Activated CD4-positive, alpha-beta memory T cell treated with anti-CD3 and anti-CD28 coated beads, Interleukin-2, amount 10 ng/mL, durations not matched to agents 7 days and 5 days (primary cell): ENCODE data around the gene MSN. TPM values are rescaled to one million over a fixed set of nuclear protein-coding genes. Genes with fewer than 3 reads are reported as not detected.
"Not testable (repeated sequence)": the region's sequence is repeated elsewhere in the genome, so short reads cannot be mapped to it uniquely, and the experiment has no call there.

Source experiments
- CTCF ChIA-PET: fragments of 350-600 bp; sonication (Branson Sonifier 250); formaldehyde crosslinking; loops from one replicate; lab custom pipeline; 2021; ENCODE audit warnings: antibody characterized with exemption, inconsistent platforms; lab: Charles Lee
- POLR2A ChIA-PET: fragments of 350-600 bp; sonication (Branson Sonifier 250); formaldehyde crosslinking; loops from one replicate; lab custom pipeline; 2021; ENCODE audit warnings: antibody characterized with exemption; lab: Charles Lee
- DNase-seq: peaks from one replicate; pipeline ENCODE4 v3.0.0-alpha.2; 2020
- H3K27ac Mint-ChIP-seq: one replicate; pipeline ENCODE4 v1.8.0; 2021; ENCODE audit warnings: mild to moderate bottlenecking, mixed read lengths
- H3K27me3 Mint-ChIP-seq: one replicate; pipeline ENCODE4 v1.8.0; 2021; ENCODE audit warnings: mixed read lengths
- H3K36me3 Mint-ChIP-seq: one replicate; pipeline ENCODE4 v1.8.0; 2021; ENCODE audit warnings: low read depth, mixed read lengths
- H3K4me1 Mint-ChIP-seq: one replicate; pipeline ENCODE4 v1.8.0; 2021; ENCODE audit warnings: mixed read lengths
- H3K4me3 Mint-ChIP-seq: one replicate; pipeline ENCODE4 v1.8.0; 2021; ENCODE audit warnings: mild to moderate bottlenecking, mixed read lengths
- H3K9me3 Mint-ChIP-seq: one replicate; pipeline ENCODE4 v1.8.0; 2021; ENCODE audit warnings: mixed read lengths
- total RNA-seq, 2 experiments: library from RNA; stranded (reverse); gene quantifications; one replicate each; pipeline ENCODE4 v1.2.3, GENCODE V29; 2021

The MSN gene
- total RNA-seq: 100 to 1,000 TPM; 632 to 637 TPM

DNA sequence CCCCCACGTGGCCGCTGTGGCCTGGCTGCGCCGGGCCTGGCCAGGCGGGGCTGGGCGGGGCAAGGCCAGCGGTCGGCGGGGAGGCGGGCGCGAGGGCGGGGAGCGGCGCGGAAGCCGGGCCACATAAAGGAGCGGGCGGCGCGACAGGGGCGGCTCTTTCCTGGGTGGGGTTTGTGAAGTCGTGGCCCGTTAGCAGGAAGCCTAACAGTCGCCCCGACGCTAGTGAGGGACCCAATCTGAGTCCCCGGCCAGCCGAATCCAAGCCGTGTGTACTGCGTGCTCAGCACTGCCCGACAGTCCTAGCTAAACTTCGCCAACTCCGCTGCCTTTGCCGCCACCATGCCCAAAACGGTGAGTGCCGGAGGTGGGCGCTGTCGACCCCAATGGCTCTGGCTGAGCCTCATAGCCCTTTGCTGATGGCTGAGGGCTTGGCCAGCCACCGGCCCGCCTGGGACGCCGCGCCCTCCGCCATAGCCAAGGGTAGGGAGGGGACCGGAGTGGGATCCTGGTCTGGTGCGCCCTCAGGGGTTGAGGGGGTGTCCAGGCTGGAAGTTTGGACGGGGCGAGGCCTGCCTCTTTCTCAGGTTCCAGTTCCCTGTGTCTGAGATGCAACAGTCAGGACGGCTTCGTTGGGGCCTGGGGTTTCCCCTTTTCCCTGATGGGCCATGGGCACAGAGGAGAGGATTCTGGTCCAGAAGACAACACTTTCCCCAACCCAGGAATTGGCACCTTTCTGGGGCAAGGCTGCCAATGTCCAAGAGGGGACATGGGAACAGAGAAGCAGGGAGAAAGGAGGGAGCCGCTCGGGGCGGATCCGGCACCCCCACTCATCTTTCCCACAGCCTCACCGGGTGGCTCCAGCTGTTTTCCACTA is at the start of gene MSN:
TSS of gene MSN (plus strand) at position 152 of the 874 bp plus-strand sequence. CDS start at position 340, 188 bp downstream.
- ChIA-PET CTCF (interaction anchor here (0.9 to 1.3 kb wide), 5 partner anchors 29 to 252 kb away, joined by 3 to 6 read pairs (median 3); no protein-coding TSS in a partner anchor), POLR2A (interaction anchor here (0.7 to 5.0 kb wide), 20 partner anchors 8 to 350 kb away, joined by 3 to 50 read pairs (median 4); partner anchors contain the start of gene LAS1L)
- Mint-ChIP-seq H3K27me3 (no peaks in the 10 kb centered on the region), H3K9me3 (no peaks in the 10 kb centered on the region), H3K36me3 (peaks cover 50% of the 10 kb centered on the region), H3K27ac (peak within 1 kb of the TSS; percentile 89), H3K4me1 (peaks cover 38% of the 10 kb centered on the region), H3K4me3 (peak within 1 kb of the TSS; percentile 91)
- DNase-seq: peak; percentile 82

GRCh38 chrX:65620096-65620705 is 47.3 kb upstream of the MSN start:
- H3K4me1 Mint-ChIP-seq, POLR2A ChIA-PET, H3K27me3 Mint-ChIP-seq, CTCF ChIA-PET, H3K36me3 Mint-ChIP-seq, H3K4me3 Mint-ChIP-seq, DNase-seq, H3K9me3 Mint-ChIP-seq, H3K27ac Mint-ChIP-seq: not testable (repeated sequence)

GRCh38 chrX:65630771-65631170 is 36.7 kb upstream of the MSN start:
- H3K4me3 Mint-ChIP-seq: no peak overlapping the region
- ChIA-PET CTCF (no interaction called here), POLR2A (no interaction called here)
- H3K36me3 Mint-ChIP-seq: peaks cover 9% of the 10 kb centered on the region
- H3K9me3 Mint-ChIP-seq: peaks cover 9% of the 10 kb centered on the region
- no peak for DNase-seq
- H3K27me3 Mint-ChIP-seq: no peaks in the 10 kb centered on the region
- no peaks in the 10 kb centered on the region for H3K4me1 Mint-ChIP-seq
- no peak overlapping the region for H3K27ac Mint-ChIP-seq

DNA sequence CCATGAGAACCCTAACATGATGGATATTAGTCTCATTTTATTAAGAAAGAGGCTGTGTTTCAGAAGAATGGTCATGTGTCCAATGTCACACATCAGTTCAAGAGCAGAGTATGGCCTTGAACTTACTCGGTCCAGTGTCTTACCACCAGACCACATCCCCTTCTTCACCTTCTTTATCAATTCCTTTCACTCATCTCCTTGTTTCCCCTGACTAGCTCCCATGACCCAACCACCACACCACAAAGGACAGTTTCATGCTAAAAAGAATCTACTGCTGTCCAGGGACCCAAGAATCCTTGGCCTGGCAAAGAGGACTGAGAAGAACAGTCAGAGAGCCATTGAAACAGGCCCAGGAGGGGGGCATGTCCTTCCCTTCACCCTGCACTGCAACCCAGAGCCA is 33.6 kb upstream of the MSN start:
- CTCF ChIA-PET: no interaction called here
- peaks cover 2% of the 10 kb centered on the region for H3K9me3 Mint-ChIP-seq

GRCh38 chrX:65634732-65635131 is 32.7 kb upstream of the MSN start:
- no peak for DNase-seq
- ChIA-PET CTCF (no interaction called here), POLR2A (no interaction called here)
- no peaks in the 10 kb centered on the region for H3K4me1 Mint-ChIP-seq
- no peak overlapping the region for H3K4me3 Mint-ChIP-seq
- no peak overlapping the region for H3K27ac Mint-ChIP-seq
- no peaks in the 10 kb centered on the region for H3K27me3 Mint-ChIP-seq
- no peaks in the 10 kb centered on the region for H3K9me3 Mint-ChIP-seq
- H3K36me3 Mint-ChIP-seq: no peaks in the 10 kb centered on the region

More for the DNA sequence above, 33.6 kb upstream of the MSN start:
- Mint-ChIP-seq H3K4me1 (no peaks in the 10 kb centered on the region), H3K36me3 (peaks cover 4% of the 10 kb centered on the region), H3K27me3 (no peaks in the 10 kb centered on the region), H3K4me3 (no peak overlapping the region), H3K27ac (no peak overlapping the region)
- POLR2A ChIA-PET: no interaction called here
- DNase-seq: no peak

- ChIA-PET POLR2A (no interaction called here), CTCF (no interaction called here)
- no peaks in the 10 kb centered on the region for H3K27me3 Mint-ChIP-seq
- H3K36me3 Mint-ChIP-seq: no peaks in the 10 kb centered on the region
- H3K4me3 Mint-ChIP-seq: no peak overlapping the region
- H3K27ac Mint-ChIP-seq: no peak overlapping the region
- no peak for DNase-seq
- H3K9me3 Mint-ChIP-seq: no peaks in the 10 kb centered on the region
- H3K4me1 Mint-ChIP-seq: no peaks in the 10 kb centered on the region
These were observed 32.1 kb upstream of the MSN start for GRCh38 chrX:65635378-65635777.

DNA sequence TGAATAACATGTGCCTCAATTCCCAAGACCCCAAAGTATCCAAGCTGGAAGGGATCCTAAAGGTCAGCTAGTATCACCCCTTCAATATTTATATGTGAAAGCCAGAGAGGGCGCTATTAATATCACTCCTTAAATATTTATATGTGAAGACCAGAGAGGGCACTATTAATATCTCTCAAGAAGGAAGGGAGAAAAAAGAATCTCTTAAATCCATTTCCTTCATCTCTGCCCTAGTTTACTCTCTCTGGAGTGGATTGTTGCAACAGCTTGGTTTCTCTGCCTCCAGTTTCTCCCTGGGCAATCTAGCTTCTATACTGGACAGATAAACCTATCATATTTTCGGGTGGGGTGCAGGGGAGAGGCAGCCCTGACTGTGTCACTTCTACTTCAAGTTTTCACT is 31.6 kb upstream of the MSN start:
- H3K27me3 Mint-ChIP-seq: no peaks in the 10 kb centered on the region
- DNase-seq: no peak
- H3K36me3 Mint-ChIP-seq: no peaks in the 10 kb centered on the region
- H3K9me3 Mint-ChIP-seq: no peaks in the 10 kb centered on the region
- ChIA-PET POLR2A (no interaction called here), CTCF (no interaction called here)
- H3K27ac Mint-ChIP-seq: no peak overlapping the region
- H3K4me3 Mint-ChIP-seq: no peak overlapping the region
- H3K4me1 Mint-ChIP-seq: no peaks in the 10 kb centered on the region

DNA sequence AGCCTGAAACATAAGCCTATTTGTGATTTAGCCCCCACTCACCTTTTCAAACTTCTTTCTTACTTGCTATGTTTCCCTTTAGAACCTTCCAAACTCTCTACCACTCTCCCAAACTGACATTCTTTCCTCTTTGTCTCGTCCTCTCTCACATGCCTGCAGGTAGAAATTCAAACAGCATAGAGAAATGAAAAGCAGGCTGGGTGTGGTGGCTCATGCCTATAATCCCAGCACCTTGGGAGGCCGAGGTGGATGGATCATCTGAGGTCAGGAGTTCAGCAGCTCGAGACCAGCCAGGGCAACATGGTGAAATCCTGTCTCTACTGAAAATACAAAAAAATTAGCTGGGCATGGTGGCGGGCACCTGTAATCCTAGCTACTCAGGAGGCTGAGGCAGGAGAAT is 31.2 kb upstream of the MSN start:
- H3K27ac Mint-ChIP-seq, H3K27me3 Mint-ChIP-seq, H3K4me3 Mint-ChIP-seq, CTCF ChIA-PET, DNase-seq, H3K36me3 Mint-ChIP-seq, H3K4me1 Mint-ChIP-seq, H3K9me3 Mint-ChIP-seq, POLR2A ChIA-PET: not testable (repeated sequence)

DNA sequence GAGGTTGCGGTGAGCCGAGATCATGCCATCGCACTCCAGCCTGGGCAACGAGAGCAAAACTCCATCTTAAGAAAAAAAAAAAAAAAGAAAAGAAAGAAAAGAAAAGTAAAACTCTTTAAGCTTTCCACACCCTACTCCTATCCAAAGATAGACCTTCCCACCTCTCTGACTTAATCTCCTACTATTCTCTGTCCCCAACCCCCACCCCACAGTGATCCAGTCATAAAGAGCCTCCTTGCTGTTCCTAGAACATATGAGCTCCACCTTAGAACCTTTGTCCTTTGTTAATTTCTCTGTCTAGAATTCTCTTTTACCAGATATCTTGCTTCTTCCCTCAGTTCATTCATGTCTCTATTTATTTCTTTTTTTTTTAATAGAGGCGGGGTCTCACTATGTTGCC is 30.1 kb upstream of the MSN start:
- H3K4me3 Mint-ChIP-seq: no peak overlapping the region
- no peak for DNase-seq
- no peaks in the 10 kb centered on the region for H3K27me3 Mint-ChIP-seq
- no peak overlapping the region for H3K27ac Mint-ChIP-seq
- ChIA-PET POLR2A (no interaction called here), CTCF (interaction anchor here (0.7 kb wide), 1 partner anchor 58 kb away, joined by 3 read pairs; no protein-coding TSS in a partner anchor)
- no peaks in the 10 kb centered on the region for H3K9me3 Mint-ChIP-seq
- no peaks in the 10 kb centered on the region for H3K36me3 Mint-ChIP-seq
- no peaks in the 10 kb centered on the region for H3K4me1 Mint-ChIP-seq

DNA sequence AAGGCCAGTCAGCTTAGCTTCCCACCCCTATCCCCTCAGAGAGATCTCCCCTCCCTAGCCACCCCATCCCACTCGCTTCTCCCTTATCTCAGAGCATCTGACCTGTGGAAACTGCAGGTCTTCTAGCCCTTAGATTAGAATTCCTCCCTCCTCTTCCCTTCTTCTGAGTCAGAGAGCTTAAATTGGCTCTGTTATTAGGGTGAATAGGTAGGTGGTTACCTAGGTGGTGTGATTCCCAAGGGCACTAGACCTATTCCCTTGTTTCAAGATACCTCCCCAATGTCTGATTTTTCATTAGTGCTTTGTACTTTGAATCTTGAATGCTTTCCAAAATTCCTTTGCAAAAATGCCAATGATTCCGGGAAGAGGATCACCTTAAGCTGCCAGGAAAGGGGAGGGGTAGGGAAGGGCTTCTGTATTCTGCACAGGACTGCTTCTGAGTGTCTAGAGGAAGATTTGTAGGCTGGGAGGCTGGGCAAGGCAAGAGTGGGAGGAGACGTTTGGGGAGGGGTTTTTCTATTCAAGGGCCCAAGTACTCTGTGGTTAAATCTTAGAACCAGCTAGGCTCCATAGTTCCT is 24.5 kb upstream of the MSN start:
- no peak overlapping the region for H3K4me3 Mint-ChIP-seq
- H3K36me3 Mint-ChIP-seq: no peaks in the 10 kb centered on the region
- no peaks in the 10 kb centered on the region for H3K9me3 Mint-ChIP-seq
- H3K27ac Mint-ChIP-seq: no peak overlapping the region
- POLR2A ChIA-PET: no interaction called here
- CTCF ChIA-PET: no interaction called here
- peaks cover 11% of the 10 kb centered on the region for H3K4me1 Mint-ChIP-seq
- DNase-seq: no peak
- H3K27me3 Mint-ChIP-seq: no peaks in the 10 kb centered on the region

GRCh38 chrX:65643531-65644052 is 23.9 kb upstream of the MSN start:
- ChIA-PET CTCF (no interaction called here), POLR2A (no interaction called here)
- Mint-ChIP-seq H3K4me3 (no peak overlapping the region), H3K9me3 (no peaks in the 10 kb centered on the region), H3K27me3 (no peaks in the 10 kb centered on the region), H3K4me1 (peaks cover 11% of the 10 kb centered on the region), H3K27ac (no peak overlapping the region), H3K36me3 (no peaks in the 10 kb centered on the region)
- DNase-seq: no peak

DNA sequence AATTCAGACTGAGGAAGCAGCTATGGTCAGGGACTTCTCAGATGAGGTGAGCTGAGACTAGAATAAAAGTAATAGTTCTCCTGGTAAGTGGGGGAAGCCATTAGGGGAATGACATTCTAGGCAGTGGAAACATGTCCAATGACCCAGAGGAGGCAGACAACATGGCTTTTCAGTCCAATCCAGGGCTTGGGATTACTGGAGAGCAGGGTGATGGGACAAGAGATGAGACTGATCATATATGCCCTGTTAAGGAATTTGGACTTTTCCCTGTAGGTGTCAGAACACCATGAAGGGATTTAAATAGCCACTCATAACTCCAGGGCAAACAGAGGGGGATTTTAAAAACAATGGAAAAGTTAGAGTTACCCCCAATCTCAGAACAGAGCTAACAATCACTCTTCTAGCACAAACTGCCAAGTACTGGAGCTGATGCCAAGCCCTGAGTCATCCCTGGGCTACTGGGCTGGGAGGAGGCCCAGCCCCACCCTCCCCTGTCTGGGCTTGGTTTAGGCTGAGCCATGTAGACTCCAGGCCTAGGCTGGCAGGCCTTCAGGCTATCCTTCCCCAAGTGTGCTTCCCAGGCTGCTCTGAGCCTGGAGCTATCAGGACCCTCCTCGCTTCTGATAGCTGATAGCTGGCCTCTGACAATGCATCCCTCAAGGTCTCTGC is 22.7 kb upstream of the MSN start:
- Mint-ChIP-seq H3K9me3 (no peaks in the 10 kb centered on the region), H3K36me3 (no peaks in the 10 kb centered on the region), H3K27ac (no peak overlapping the region), H3K4me1 (peaks cover 11% of the 10 kb centered on the region), H3K4me3 (no peak overlapping the region), H3K27me3 (no peaks in the 10 kb centered on the region)
- ChIA-PET CTCF (no interaction called here), POLR2A (no interaction called here)
- DNase-seq: peak; percentile 18

GRCh38 chrX:65647801-65648200 is 19.7 kb upstream of the MSN start:
- ChIA-PET CTCF (no interaction called here), POLR2A (no interaction called here)
- no peaks in the 10 kb centered on the region for H3K9me3 Mint-ChIP-seq
- H3K4me3 Mint-ChIP-seq: no peak overlapping the region
- H3K27ac Mint-ChIP-seq: no peak overlapping the region
- no peak for DNase-seq
- no peaks in the 10 kb centered on the region for H3K27me3 Mint-ChIP-seq
- peaks cover 11% of the 10 kb centered on the region for H3K4me1 Mint-ChIP-seq
- H3K36me3 Mint-ChIP-seq: no peaks in the 10 kb centered on the region
